ENCODE measurements around the gene TUT4.
A peak's percentile ranks its signal among the peaks of the same experiment; 100 is the strongest.
"Not testable (repeated sequence)": the region's sequence is repeated elsewhere in the genome, so short reads cannot be mapped to it uniquely, and the experiment has no call there.

The TUT4 gene

GRCh38 chr1:52552505-52553361 is at the start of gene TUT4:
Gene TUT4, minus strand, starts transcription at chr1:52553092. Its CDS starts 26,812 bp downstream, at chr1:52526280.
- peak; percentile 81 for DNase-seq

- DNase-seq: peak; percentile 59
Observed at GRCh38 chr1:52601991-52602855, 49.3 kb upstream of the TUT4 start, which contains the start of gene GPX7. Gene GPX7, plus strand, starts transcription at chr1:52602371. Its CDS starts 39 bp downstream, at chr1:52602410.

- DNase-seq: no peak
Observed at GRCh38 chr1:52601519-52601918, 48.6 kb upstream of the TUT4 start.

GRCh38 chr1:52600533-52601179 is 47.8 kb upstream of the TUT4 start:
- no peak for DNase-seq

- no peak for DNase-seq
Observed at GRCh38 chr1:52599236-52599635, 46.3 kb upstream of the TUT4 start.

GRCh38 chr1:52598729-52599128 is 45.8 kb upstream of the TUT4 start:
- DNase-seq: no peak

GRCh38 chr1:52597912-52598311 is 45.0 kb upstream of the TUT4 start:
- DNase-seq: no peak

- no peak for DNase-seq
Observed at GRCh38 chr1:52595061-52595460, 42.2 kb upstream of the TUT4 start.

GRCh38 chr1:52593495-52593894 is 40.6 kb upstream of the TUT4 start:
- no peak for DNase-seq

GRCh38 chr1:52592637-52593323 is 39.9 kb upstream of the TUT4 start:
- DNase-seq: no peak

- no peak for DNase-seq
Observed at GRCh38 chr1:52590266-52590665, 37.4 kb upstream of the TUT4 start.

GRCh38 chr1:52588535-52588934 is 35.6 kb upstream of the TUT4 start:
- no peak for DNase-seq

- no peak for DNase-seq
Observed at GRCh38 chr1:52588027-52588426, 35.1 kb upstream of the TUT4 start.

GRCh38 chr1:52585474-52585873 is 32.6 kb upstream of the TUT4 start:
- no peak for DNase-seq

- no peak for DNase-seq
Observed at GRCh38 chr1:52582116-52582696, 29.3 kb upstream of the TUT4 start.

- DNase-seq: no peak
Observed at GRCh38 chr1:52580283-52580682, 27.4 kb upstream of the TUT4 start.

- no peak for DNase-seq
Observed at GRCh38 chr1:52579415-52579814, 26.5 kb upstream of the TUT4 start.

GRCh38 chr1:52578066-52578465 is 25.2 kb upstream of the TUT4 start:
- DNase-seq: not testable (repeated sequence)

GRCh38 chr1:52576074-52576473 is 23.2 kb upstream of the TUT4 start:
- no peak for DNase-seq

- peak; percentile 89 for DNase-seq
Observed at GRCh38 chr1:52574594-52574993, 21.7 kb upstream of the TUT4 start.

- no peak for DNase-seq
Observed at GRCh38 chr1:52572387-52572786, 19.5 kb upstream of the TUT4 start.

GRCh38 chr1:52571783-52572182 is 18.9 kb upstream of the TUT4 start:
- no peak for DNase-seq
